HG02571 (cell line): ENCODE data around the gene NCAPH2.
"Not testable (repeated sequence)": the region's sequence is repeated elsewhere in the genome, so short reads cannot be mapped to it uniquely, and the experiment has no call there.

Source experiments
- ATAC-seq: cut with Tn5 transposase; IDR thresholded peaks from one replicate; pipeline ENCODE4 v1.9.1; 2021; ENCODE audit warnings: mild to moderate bottlenecking, moderate library complexity; ENCODE audit not compliant: unreplicated experiment

Gene NCAPH2

GRCh38 chr22:50516891-50517290 is 8.9 kb downstream of the NCAPH2 start:
- no peak for ATAC-seq

- no peak for ATAC-seq
Observed at GRCh38 chr22:50517495-50518260, 9.7 kb downstream of the NCAPH2 start.

GRCh38 chr22:50518606-50519005 is 10.6 kb downstream of the NCAPH2 start:
- no peak for ATAC-seq

GRCh38 chr22:50519151-50519550 is 11.1 kb downstream of the NCAPH2 start:
- ATAC-seq: no peak

GRCh38 chr22:50520184-50520583 is 12.2 kb downstream of the NCAPH2 start:
- ATAC-seq: not testable (repeated sequence)

GRCh38 chr22:50520826-50521453 is 12.9 kb downstream of the NCAPH2 start:
- ATAC-seq: no peak

GRCh38 chr22:50521710-50522109 is 13.7 kb downstream of the NCAPH2 start:
- no peak for ATAC-seq

GRCh38 chr22:50522208-50522805 is 14.3 kb downstream of the NCAPH2 start:
- ATAC-seq: no peak

- ATAC-seq: no peak
Observed at GRCh38 chr22:50522806-50523438, 14.9 kb downstream of the NCAPH2 start.

- no peak for ATAC-seq
Observed at GRCh38 chr22:50523458-50523805, 15.4 kb downstream of the NCAPH2 start.

GRCh38 chr22:50523806-50524675 is 16.0 kb downstream of the NCAPH2 start:
- ATAC-seq: no peak

GRCh38 chr22:50524676-50525103 is 16.7 kb downstream of the NCAPH2 start:
- no peak for ATAC-seq

- peak; percentile 36 for ATAC-seq
Observed at GRCh38 chr22:50525104-50525857, 17.3 kb downstream of the NCAPH2 start, which contains the start of gene SCO2. TSS of gene SCO2 (minus strand) at chr22:50525598. CDS start at chr22:50524411, 1,187 bp downstream.

- no peak for ATAC-seq
Observed at GRCh38 chr22:50525858-50526107, 17.8 kb downstream of the NCAPH2 start.

GRCh38 chr22:50526108-50526833 is 18.2 kb downstream of the NCAPH2 start:
- ATAC-seq: peak; percentile 22

GRCh38 chr22:50526834-50527801 is 19.1 kb downstream of the NCAPH2 start:
- ATAC-seq: no peak

GRCh38 chr22:50527921-50528681 is 20.1 kb downstream of the NCAPH2 start:
- ATAC-seq: no peak
